ENCODE data around the gene PAPLN. TPM values are rescaled to one million over a fixed set of nuclear protein-coding genes. Genes with fewer than 3 reads are reported as not detected.

Gene PAPLN
- total and polyA plus RNA-seq, 2 experiments from 2014 or later = 2.8 to 13.2 TPM

GRCh38 chr14:73261075-73261474 is 23.8 kb downstream of the PAPLN start:
- Histone ChIP-seq H4K20me1 (replicated peaks; ENCODE audit: insufficient read depth) (no peaks in the 10 kb centered on the region), H3K79me2 (replicated peaks; ENCODE audit: insufficient read depth) (no peaks in the 10 kb centered on the region), H3K4me3 (no peak overlapping the region), H3K27ac (ENCODE audit: low read depth) (no peak overlapping the region), H3K36me3 (ENCODE audit: insufficient read depth) (no peaks in the 10 kb centered on the region), H3K9me2 (ENCODE audit: insufficient read depth) (no peaks in the 10 kb centered on the region), H3K27me3 (ENCODE audit: insufficient read depth) (no peaks in the 10 kb centered on the region), H3K4me2 (no peak overlapping the region), H2AFZ (no peak overlapping the region), H3K4me1 (ENCODE audit: insufficient read depth) (no peaks in the 10 kb centered on the region), H3F3A (replicated peaks; ENCODE audit: low read depth) (no peaks in the 10 kb centered on the region)
- Mint-ChIP-seq H3K27me3 (ENCODE audit: insufficient read depth, low read depth, poor library complexity) (peaks cover 10% of the 10 kb centered on the region), H3K9me3 (no peaks in the 10 kb centered on the region), H3K36me3 (ENCODE audit: low read depth) (peaks cover 6% of the 10 kb centered on the region; the same call in 2 of the 3 replicates), H3K27ac (0 out of 2 replicates have a peak overlapping the region, but pooled peaks have one; percentile 62), H3K4me1 (no peaks in the 10 kb centered on the region; the same call in 2 of the 3 replicates), H3K4me3 (no peak overlapping the region)
- no peak for ATAC-seq
- no peak for DNase-seq (ENCODE audit: low spot score)
- no peak for TF ChIP-seq STAT1 (IDR thresholded peaks at IDR 0.05; ENCODE audit: unreplicated experiment)
- no peak for TF ChIP-seq ETS1 (IDR thresholded peaks at IDR 0.05)
- no peak for TF ChIP-seq JUNB (IDR thresholded peaks at IDR 0.05; ENCODE audit: unreplicated experiment)
- TF ChIP-seq POLR2AphosphoS5 (IDR thresholded peaks at IDR 0.05; ENCODE audit: low read depth) = no peak
- no peak for TF ChIP-seq EZH2phosphoT487 (IDR thresholded peaks at IDR 0.05; ENCODE audit: unreplicated experiment)
- no peak for TF ChIP-seq REST (IDR thresholded peaks at IDR 0.05; ENCODE audit: unreplicated experiment)
- TF ChIP-seq NANOG (IDR thresholded peaks at IDR 0.05; ENCODE audit: borderline replicate concordance) = no peak
- TF ChIP-seq EZH2 (IDR thresholded peaks at IDR 0.05; ENCODE audit: low read depth, unreplicated experiment) = no peak

GRCh38 chr14:73261520-73262426 is 24.5 kb downstream of the PAPLN start:
- no peaks in the 10 kb centered on the region for H4K20me1 ChIP-seq (replicated peaks; ENCODE audit: insufficient read depth)
- no peaks in the 10 kb centered on the region for H3K79me2 ChIP-seq (replicated peaks; ENCODE audit: insufficient read depth)
- no peaks in the 10 kb centered on the region for H3K36me3 ChIP-seq (ENCODE audit: insufficient read depth)
- H3K4me3 ChIP-seq = no peak overlapping the region
- ATAC-seq = no peak; the same call in 2 of the 3 replicates
- no peaks in the 10 kb centered on the region for H3F3A ChIP-seq (replicated peaks; ENCODE audit: low read depth)
- no peaks in the 10 kb centered on the region for H3K4me1 ChIP-seq (ENCODE audit: insufficient read depth)
- H3K4me3 Mint-ChIP-seq = no peak overlapping the region
- H3K27me3 ChIP-seq (ENCODE audit: insufficient read depth) = no peaks in the 10 kb centered on the region
- H3K4me1 Mint-ChIP-seq = no peaks in the 10 kb centered on the region; the same call in 2 of the 3 replicates
- H2AFZ ChIP-seq = no peak overlapping the region
- peaks cover 10% of the 10 kb centered on the region for H3K27me3 Mint-ChIP-seq (ENCODE audit: insufficient read depth, low read depth, poor library complexity)
- no peak for DNase-seq (ENCODE audit: low spot score)
- H3K9me2 ChIP-seq (ENCODE audit: insufficient read depth) = no peaks in the 10 kb centered on the region
- H3K27ac Mint-ChIP-seq = no peak overlapping the region
- no peak overlapping the region for H3K4me2 ChIP-seq
- H3K9me3 Mint-ChIP-seq = no peaks in the 10 kb centered on the region
- peaks cover 6% of the 10 kb centered on the region; the same call in 2 of the 3 replicates for H3K36me3 Mint-ChIP-seq (ENCODE audit: low read depth)
- no peak overlapping the region for H3K27ac ChIP-seq (ENCODE audit: low read depth)
- TF ChIP-seq ZNF331 (CRISPR knock-in tag; IDR thresholded peaks at IDR 0.05; ENCODE audit: low read depth) = no peak
- no peak for TF ChIP-seq JUNB (IDR thresholded peaks at IDR 0.05; ENCODE audit: unreplicated experiment)
- no peak for TF ChIP-seq ZNF114 (CRISPR knock-in tag; IDR thresholded peaks at IDR 0.05)
- no peak for TF ChIP-seq ETS1 (IDR thresholded peaks at IDR 0.05)
- TF ChIP-seq EZH2 (IDR thresholded peaks at IDR 0.05; ENCODE audit: low read depth, unreplicated experiment) = no peak
- TF ChIP-seq CTCF (conservative IDR thresholded peaks at IDR 0.05; ENCODE audit: low read depth in 2 of 2) = no peak
- TF ChIP-seq STAT1 (IDR thresholded peaks at IDR 0.05; ENCODE audit: unreplicated experiment) = no peak
- no peak for TF ChIP-seq CREB1 (CRISPR knock-in tag; IDR thresholded peaks at IDR 0.05; ENCODE audit: low read depth)
- TF ChIP-seq EZH2phosphoT487 (IDR thresholded peaks at IDR 0.05; ENCODE audit: unreplicated experiment) = no peak
- no peak for TF ChIP-seq NANOG (IDR thresholded peaks at IDR 0.05; ENCODE audit: borderline replicate concordance)
- TF ChIP-seq POLR2AphosphoS5 (IDR thresholded peaks at IDR 0.05; ENCODE audit: low read depth) = no peak

All from GM23338 (cell line).